Measurements from ENCODE around the gene UGT1A5. TPM values are rescaled to one million over a fixed set of nuclear protein-coding genes. Genes with fewer than 3 reads are reported as not detected.
A peak's percentile ranks its signal among the peaks of the same experiment; 100 is the strongest.

UGT1A5 gene
- total and polyA plus RNA-seq, 2 of the 13 experiments (the other 11 are each of a cell fraction or from before 2014, with no cell fraction given) = not detected

DNA sequence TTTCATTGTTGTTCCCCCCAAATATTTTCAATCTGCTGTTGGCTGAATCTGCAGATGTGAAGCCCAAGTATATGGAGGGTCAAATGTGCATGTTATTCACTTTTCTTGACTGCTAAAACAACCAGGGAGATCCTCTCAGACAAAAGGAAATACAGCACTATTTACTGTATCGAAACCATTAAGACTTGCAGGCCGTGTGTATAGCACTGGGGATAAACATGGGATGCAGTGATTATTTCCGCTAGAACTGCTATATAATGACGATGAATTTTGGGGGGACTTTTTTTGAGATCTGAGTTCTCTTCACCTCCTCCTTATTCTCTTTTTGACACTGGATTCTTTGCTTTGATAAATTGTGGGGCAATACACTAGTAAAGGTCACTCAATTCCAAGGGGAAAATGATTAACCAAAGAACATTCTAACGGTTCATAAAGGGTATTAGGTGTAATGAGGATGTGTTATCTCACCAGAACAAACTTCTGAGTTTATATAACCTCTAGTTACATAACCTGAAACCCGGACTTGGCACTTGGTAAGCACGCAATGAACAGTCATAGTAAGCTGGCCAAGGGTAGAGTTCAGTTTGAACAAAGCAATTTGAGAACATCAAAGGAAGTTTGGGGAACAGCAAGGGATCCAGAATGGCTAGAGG, 43.8 kb downstream of the UGT1A5 start (continued):
- TF ChIP-seq, protein P1, sequence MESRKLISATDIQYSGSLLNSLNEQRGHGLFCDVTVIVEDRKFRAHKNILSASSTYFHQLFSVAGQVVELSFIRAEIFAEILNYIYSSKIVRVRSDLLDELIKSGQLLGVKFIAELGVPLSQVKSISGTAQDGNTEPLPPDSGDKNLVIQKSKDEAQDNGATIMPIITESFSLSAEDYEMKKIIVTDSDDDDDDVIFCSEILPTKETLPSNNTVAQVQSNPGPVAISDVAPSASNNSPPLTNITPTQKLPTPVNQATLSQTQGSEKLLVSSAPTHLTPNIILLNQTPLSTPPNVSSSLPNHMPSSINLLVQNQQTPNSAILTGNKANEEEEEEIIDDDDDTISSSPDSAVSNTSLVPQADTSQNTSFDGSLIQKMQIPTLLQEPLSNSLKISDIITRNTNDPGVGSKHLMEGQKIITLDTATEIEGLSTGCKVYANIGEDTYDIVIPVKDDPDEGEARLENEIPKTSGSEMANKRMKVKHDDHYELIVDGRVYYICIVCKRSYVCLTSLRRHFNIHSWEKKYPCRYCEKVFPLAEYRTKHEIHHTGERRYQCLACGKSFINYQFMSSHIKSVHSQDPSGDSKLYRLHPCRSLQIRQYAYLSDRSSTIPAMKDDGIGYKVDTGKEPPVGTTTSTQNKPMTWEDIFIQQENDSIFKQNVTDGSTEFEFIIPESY (CRISPR knock-in tag; IDR thresholded peaks at IDR 0.05) = peak; percentile 51; the same call in 1 of the 2 replicates
- no peak for TF ChIP-seq ARID2 (CRISPR knock-in tag; IDR thresholded peaks at IDR 0.05; ENCODE audit: borderline replicate concordance)
- TF ChIP-seq PRPF4 (IDR thresholded peaks at IDR 0.05; ENCODE audit: low read depth, low read length, poor library complexity, severe bottlenecking) = no peak
- TF ChIP-seq ZNF572 (CRISPR knock-in tag; IDR thresholded peaks at IDR 0.05) = no peak
- peak; percentile 95 for TF ChIP-seq CREM (IDR thresholded peaks at IDR 0.05)
- no peak for TF ChIP-seq CREM (CRISPR knock-in tag; IDR thresholded peaks at IDR 0.05)
- TF ChIP-seq, protein P2, sequence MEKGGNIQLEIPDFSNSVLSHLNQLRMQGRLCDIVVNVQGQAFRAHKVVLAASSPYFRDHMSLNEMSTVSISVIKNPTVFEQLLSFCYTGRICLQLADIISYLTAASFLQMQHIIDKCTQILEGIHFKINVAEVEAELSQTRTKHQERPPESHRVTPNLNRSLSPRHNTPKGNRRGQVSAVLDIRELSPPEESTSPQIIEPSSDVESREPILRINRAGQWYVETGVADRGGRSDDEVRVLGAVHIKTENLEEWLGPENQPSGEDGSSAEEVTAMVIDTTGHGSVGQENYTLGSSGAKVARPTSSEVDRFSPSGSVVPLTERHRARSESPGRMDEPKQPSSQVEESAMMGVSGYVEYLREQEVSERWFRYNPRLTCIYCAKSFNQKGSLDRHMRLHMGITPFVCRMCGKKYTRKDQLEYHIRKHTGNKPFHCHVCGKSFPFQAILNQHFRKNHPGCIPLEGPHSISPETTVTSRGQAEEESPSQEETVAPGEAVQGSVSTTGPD (CRISPR knock-in tag; IDR thresholded peaks at IDR 0.05) = peak; percentile 94
- no peak for TF ChIP-seq PHB2 (IDR thresholded peaks at IDR 0.05; ENCODE audit: partially characterized antibody)
- TF ChIP-seq, protein P3, sequence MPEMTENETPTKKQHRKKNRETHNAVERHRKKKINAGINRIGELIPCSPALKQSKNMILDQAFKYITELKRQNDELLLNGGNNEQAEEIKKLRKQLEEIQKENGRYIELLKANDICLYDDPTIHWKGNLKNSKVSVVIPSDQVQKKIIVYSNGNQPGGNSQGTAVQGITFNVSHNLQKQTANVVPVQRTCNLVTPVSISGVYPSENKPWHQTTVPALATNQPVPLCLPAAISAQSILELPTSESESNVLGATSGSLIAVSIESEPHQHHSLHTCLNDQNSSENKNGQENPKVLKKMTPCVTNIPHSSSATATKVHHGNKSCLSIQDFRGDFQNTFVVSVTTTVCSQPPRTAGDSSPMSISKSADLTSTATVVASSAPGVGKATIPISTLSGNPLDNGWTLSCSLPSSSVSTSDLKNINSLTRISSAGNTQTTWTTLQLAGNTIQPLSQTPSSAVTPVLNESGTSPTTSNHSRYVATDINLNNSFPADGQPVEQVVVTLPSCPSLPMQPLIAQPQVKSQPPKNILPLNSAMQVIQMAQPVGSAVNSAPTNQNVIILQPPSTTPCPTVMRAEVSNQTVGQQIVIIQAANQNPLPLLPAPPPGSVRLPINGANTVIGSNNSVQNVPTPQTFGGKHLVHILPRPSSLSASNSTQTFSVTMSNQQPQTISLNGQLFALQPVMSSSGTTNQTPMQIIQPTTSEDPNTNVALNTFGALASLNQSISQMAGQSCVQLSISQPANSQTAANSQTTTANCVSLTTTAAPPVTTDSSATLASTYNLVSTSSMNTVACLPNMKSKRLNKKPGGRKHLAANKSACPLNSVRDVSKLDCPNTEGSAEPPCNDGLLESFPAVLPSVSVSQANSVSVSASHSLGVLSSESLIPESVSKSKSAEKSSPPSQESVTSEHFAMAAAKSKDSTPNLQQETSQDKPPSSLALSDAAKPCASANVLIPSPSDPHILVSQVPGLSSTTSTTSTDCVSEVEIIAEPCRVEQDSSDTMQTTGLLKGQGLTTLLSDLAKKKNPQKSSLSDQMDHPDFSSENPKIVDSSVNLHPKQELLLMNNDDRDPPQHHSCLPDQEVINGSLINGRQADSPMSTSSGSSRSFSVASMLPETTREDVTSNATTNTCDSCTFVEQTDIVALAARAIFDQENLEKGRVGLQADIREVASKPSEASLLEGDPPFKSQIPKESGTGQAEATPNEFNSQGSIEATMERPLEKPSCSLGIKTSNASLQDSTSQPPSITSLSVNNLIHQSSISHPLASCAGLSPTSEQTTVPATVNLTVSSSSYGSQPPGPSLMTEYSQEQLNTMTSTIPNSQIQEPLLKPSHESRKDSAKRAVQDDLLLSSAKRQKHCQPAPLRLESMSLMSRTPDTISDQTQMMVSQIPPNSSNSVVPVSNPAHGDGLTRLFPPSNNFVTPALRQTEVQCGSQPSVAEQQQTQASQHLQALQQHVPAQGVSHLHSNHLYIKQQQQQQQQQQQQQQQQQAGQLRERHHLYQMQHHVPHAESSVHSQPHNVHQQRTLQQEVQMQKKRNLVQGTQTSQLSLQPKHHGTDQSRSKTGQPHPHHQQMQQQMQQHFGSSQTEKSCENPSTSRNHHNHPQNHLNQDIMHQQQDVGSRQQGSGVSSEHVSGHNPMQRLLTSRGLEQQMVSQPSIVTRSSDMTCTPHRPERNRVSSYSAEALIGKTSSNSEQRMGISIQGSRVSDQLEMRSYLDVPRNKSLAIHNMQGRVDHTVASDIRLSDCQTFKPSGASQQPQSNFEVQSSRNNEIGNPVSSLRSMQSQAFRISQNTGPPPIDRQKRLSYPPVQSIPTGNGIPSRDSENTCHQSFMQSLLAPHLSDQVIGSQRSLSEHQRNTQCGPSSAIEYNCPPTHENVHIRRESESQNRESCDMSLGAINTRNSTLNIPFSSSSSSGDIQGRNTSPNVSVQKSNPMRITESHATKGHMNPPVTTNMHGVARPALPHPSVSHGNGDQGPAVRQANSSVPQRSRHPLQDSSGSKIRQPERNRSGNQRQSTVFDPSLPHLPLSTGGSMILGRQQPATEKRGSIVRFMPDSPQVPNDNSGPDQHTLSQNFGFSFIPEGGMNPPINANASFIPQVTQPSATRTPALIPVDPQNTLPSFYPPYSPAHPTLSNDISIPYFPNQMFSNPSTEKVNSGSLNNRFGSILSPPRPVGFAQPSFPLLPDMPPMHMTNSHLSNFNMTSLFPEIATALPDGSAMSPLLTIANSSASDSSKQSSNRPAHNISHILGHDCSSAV (CRISPR knock-in tag; IDR thresholded peaks at IDR 0.05; ENCODE audit: borderline replicate concordance) = no peak
- TF ChIP-seq, protein P4, sequence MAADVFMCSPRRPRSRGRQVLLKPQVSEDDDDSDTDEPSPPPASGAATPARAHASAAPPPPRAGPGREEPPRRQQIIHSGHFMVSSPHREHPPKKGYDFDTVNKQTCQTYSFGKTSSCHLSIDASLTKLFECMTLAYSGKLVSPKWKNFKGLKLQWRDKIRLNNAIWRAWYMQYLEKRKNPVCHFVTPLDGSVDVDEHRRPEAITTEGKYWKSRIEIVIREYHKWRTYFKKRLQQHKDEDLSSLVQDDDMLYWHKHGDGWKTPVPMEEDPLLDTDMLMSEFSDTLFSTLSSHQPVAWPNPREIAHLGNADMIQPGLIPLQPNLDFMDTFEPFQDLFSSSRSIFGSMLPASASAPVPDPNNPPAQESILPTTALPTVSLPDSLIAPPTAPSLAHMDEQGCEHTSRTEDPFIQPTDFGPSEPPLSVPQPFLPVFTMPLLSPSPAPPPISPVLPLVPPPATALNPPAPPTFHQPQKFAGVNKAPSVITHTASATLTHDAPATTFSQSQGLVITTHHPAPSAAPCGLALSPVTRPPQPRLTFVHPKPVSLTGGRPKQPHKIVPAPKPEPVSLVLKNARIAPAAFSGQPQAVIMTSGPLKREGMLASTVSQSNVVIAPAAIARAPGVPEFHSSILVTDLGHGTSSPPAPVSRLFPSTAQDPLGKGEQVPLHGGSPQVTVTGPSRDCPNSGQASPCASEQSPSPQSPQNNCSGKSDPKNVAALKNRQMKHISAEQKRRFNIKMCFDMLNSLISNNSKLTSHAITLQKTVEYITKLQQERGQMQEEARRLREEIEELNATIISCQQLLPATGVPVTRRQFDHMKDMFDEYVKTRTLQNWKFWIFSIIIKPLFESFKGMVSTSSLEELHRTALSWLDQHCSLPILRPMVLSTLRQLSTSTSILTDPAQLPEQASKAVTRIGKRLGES (CRISPR knock-in tag; IDR thresholded peaks at IDR 0.05; ENCODE audit: borderline replicate concordance) = no peak
- TF ChIP-seq, protein P5, sequence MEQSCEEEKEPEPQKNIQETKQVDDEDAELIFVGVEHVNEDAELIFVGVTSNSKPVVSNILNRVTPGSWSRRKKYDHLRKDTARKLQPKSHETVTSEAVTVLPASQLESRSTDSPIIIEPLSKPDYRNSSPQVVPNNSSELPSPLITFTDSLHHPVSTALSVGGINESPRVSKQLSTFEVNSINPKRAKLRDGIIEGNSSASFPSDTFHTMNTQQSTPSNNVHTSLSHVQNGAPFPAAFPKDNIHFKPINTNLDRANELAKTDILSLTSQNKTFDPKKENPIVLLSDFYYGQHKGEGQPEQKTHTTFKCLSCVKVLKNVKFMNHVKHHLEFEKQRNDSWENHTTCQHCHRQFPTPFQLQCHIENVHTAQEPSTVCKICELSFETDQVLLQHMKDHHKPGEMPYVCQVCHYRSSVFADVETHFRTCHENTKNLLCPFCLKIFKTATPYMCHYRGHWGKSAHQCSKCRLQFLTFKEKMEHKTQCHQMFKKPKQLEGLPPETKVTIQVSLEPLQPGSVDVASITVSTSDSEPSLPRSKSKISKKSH (CRISPR knock-in tag; IDR thresholded peaks at IDR 0.05; ENCODE audit: borderline replicate concordance) = no peak
- no peak for TF ChIP-seq SUZ12 (IDR thresholded peaks at IDR 0.05; ENCODE audit: low read depth, low read length)

Data from HepG2 (cell line).